Panc1 (cell line): ENCODE results near the gene STK24. TPM values are rescaled to one million over a fixed set of nuclear protein-coding genes. Genes with fewer than 3 reads are reported as not detected.

Experiments used
- ATAC-seq: fragments of 200-7000 bp; cut with Tn5 transposase; 2 replicates; pipeline ENCODE4 v1.9.1; 2020; ENCODE audit warnings: mild to moderate bottlenecking, moderate library complexity
- BruUV-seq: library from RNA; stranded (reverse); fragments of 400-500 nt; replicated peaks from 2 replicates; lab custom pipeline; 2021; lab: Mats Ljungman, UMichigan
- CTCF ChIA-PET: fragments of 300-600 bp; sonication (Branson Sonifier 250); formaldehyde crosslinking; loops from one replicate; lab custom pipeline; 2022; ENCODE audit warnings: antibody characterized with exemption; lab: Charles Lee
- POLR2A ChIA-PET: fragments of 300-600 bp; sonication (Branson Sonifier 250); formaldehyde crosslinking; loops from one replicate; lab custom pipeline; 2022; ENCODE audit warnings: antibody characterized with exemption; lab: Charles Lee
- DNase-seq: peaks from one replicate; pipeline ENCODE4 v3.0.0-alpha.2; 2010; ENCODE audit warnings: low read depth, low spot score
- H3K27ac ChIP-seq: 2 replicates; pipeline ENCODE4 v1.5.1; 2011; ENCODE audit warnings: mild to moderate bottlenecking, low read length, inconsistent platforms
- H3K27me3 ChIP-seq: fragments of 200-500 bp; sonication (Bioruptor generic); 2 replicates; pipeline ENCODE4 v1.6.0; 2014; ENCODE audit warnings: low read length, inconsistent platforms; ENCODE audit not compliant: control insufficient read depth, insufficient read depth
- H3K36me3 ChIP-seq: fragments of 200-500 bp; sonication (Bioruptor generic); 2 replicates; pipeline ENCODE4 v1.5.1; 2014; ENCODE audit warnings: inconsistent platforms, mild to moderate bottlenecking, low read length, moderate library complexity; ENCODE audit not compliant: control insufficient read depth, insufficient read depth
- H3K4me1 ChIP-seq: 2 replicates; pipeline ENCODE4 v1.5.1; 2011; ENCODE audit warnings: inconsistent platforms, mild to moderate bottlenecking, low read length, moderate library complexity; ENCODE audit not compliant: control insufficient read depth, insufficient read depth
- H3K4me3 ChIP-seq, 2 experiments: 2 replicates each; pipeline ENCODE4 v1.5.1; 2011 to 2012; ENCODE audit warnings: low read depth in 2 of 2, low read length in 2 of 2, mild to moderate bottlenecking in 2 of 2, inconsistent platforms in 1 of 2, moderate library complexity in 1 of 2
- H3K9me3 ChIP-seq: fragments of 200-500 bp; sonication (Bioruptor generic); 2 replicates; pipeline ENCODE4 v1.5.1; 2014; ENCODE audit warnings: low read depth, mild to moderate bottlenecking, inconsistent platforms, low read length, moderate library complexity; ENCODE audit not compliant: control insufficient read depth, insufficient read depth
- CTCF ChIP-seq: fragments of 450-650 bp; IDR thresholded peaks from 2 replicates; pipeline ENCODE4 v1.5.1; 2017; ENCODE audit warnings: mild to moderate bottlenecking
- POLR2AphosphoS5 ChIP-seq: IDR thresholded peaks from 2 replicates; pipeline ENCODE4 v1.6.1; 2012; ENCODE audit warnings: mild to moderate bottlenecking, low read depth, low read length, moderate library complexity
- REST ChIP-seq, 2 experiments: IDR thresholded peaks; 2 replicates each; pipeline ENCODE4 v1.6.1; 2011 to 2012; ENCODE audit warnings: low read depth in 2 of 2, control low read depth in 1 of 2, low read length in 1 of 2, mild to moderate bottlenecking in 1 of 2, moderate library complexity in 1 of 2; ENCODE audit not compliant: insufficient read depth in 1 of 2
- SIN3A ChIP-seq: IDR thresholded peaks from 2 replicates; pipeline ENCODE4 v1.6.1; 2012; ENCODE audit warnings: low read depth, mild to moderate bottlenecking, low read length, moderate library complexity, borderline replicate concordance; ENCODE audit not compliant: insufficient read depth
- TCF7L2 ChIP-seq: IDR thresholded peaks from 2 replicates; pipeline ENCODE4 v1.6.1; 2011; ENCODE audit warnings: mild to moderate bottlenecking, low read depth, low read length, inconsistent platforms
- in situ Hi-C: cut with HindIII; loops from 2 replicates; pipeline ENCODE4 v1.10.0; 2016; ENCODE audit warnings: low sequenced_read_pairs, low pct_unique_long_range_greater_than_20kb
- intact Hi-C: fragments of 100-400 bp; cut with micrococcal nuclease; formaldehyde crosslinking; loops from one replicate; pipeline ENCODE4 v1.10.0; 2022; ENCODE audit not compliant: unreplicated experiment
- total RNA-seq: library from RNA; stranded (reverse); gene quantifications from one replicate; pipeline ENCODE4 v1.2.1, GENCODE V29; 2021; ENCODE audit not compliant: unreplicated experiment

The STK24 gene
- total RNA-seq, 1 experiment from 2014 or later, result 57.3 TPM

GRCh38 chr13:98537306-98537705 lies 39.6 kb downstream of the STK24 start:
- DNase-seq (no peak), ATAC-seq (no peak)
- peaks cover 11% of the 10 kb centered on the region; the same call in 1 of the 2 replicates for H3K4me1 ChIP-seq
- H3K36me3 ChIP-seq, result no peaks in the 10 kb centered on the region
- ChIA-PET CTCF (no interaction called here), POLR2A (no interaction called here)
- intact Hi-C loops (no loop called here), in situ Hi-C loops (no loop called here)
- no peaks in the 10 kb centered on the region for H3K9me3 ChIP-seq
- no peak overlapping the region for H3K27ac ChIP-seq
- no peak overlapping the region for H3K4me3 ChIP-seq
- BruUV-seq, result no TSS peak
- TF ChIP-seq POLR2AphosphoS5 (no peak), CTCF (no peak), SIN3A (no peak), TCF7L2 (no peak), REST (IDR thresholded peaks at IDR 0.05; ENCODE audit: insufficient read depth in 1 of 2, low read depth in 2 of 2, low read length in 1 of 2) (no peak)
- no peaks in the 10 kb centered on the region for H3K27me3 ChIP-seq

- no peaks in the 10 kb centered on the region for H3K36me3 ChIP-seq
- no peak overlapping the region for H3K27ac ChIP-seq
- 0 out of 2 replicates have a peak, but pooled peaks have one; percentile 42 for ATAC-seq
- intact Hi-C loops (no loop called here), in situ Hi-C loops (no loop called here)
- H3K9me3 ChIP-seq, result no peaks in the 10 kb centered on the region
- TF ChIP-seq SIN3A, result no peak
- no peak for TF ChIP-seq POLR2AphosphoS5
- no peak for TF ChIP-seq CTCF
- no peak for TF ChIP-seq TCF7L2
- TF ChIP-seq REST (IDR thresholded peaks at IDR 0.05; ENCODE audit: insufficient read depth in 1 of 2, low read depth in 2 of 2, low read length in 1 of 2), result no peak
- ChIA-PET POLR2A (no interaction called here), CTCF (no interaction called here)
- peaks cover 6% of the 10 kb centered on the region; the same call in 1 of the 2 replicates for H3K4me1 ChIP-seq
- H3K27me3 ChIP-seq, result no peaks in the 10 kb centered on the region
- DNase-seq, result no peak
- H3K4me3 ChIP-seq, result no peak overlapping the region
- no TSS peak for BruUV-seq
These were observed 40.2 kb downstream of the STK24 start for GRCh38 chr13:98536729-98537128.
